ENCODE data around the gene GTF2H1.

Gene GTF2H1

DNA sequence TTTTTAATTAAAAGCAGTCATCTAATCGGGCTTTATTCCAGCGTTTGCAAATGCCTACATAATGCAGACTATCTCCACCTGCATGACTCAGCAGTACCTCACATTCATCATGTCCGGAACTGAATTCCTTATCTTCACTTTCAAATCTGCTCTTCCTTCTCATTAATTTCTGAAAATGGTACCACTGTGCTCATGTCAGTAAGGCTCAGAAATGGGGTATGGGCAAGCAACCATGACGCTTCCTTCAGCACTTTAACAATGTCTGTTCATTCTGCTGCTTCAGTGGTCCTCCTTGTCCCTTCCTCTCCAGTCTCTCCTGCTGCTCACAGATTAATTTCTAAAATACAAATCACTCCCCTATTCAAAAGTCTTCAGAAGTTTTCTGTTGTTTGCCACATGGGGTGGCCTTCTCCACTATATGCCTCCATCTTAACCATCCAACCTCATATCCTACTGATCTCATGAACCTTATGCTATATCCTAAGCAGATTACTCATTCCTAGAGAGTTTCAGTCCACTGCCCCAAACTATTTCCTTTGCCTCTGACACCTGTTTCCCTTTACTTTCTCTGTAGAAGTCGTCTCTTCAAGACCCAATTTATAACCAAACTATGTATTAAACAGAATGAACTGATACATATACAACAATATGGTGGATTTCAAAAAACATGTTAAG lies 7.0 kb downstream of the GTF2H1 start:
- Histone ChIP-seq H3K9ac (ENCODE audit: insufficient read length, low read depth) (no peak overlapping the region), H3K4me3 (ENCODE audit: insufficient read length, low read depth) (no peak overlapping the region), H3K36me3 (ENCODE audit: insufficient read depth, insufficient read length, low read length) (peaks cover 58% of the 10 kb centered on the region), H3K27me3 (ENCODE audit: insufficient read depth, insufficient read length) (no peaks in the 10 kb centered on the region), H3K9me3 (ENCODE audit: insufficient read depth, low read length) (no peaks in the 10 kb centered on the region), H3K4me1 (ENCODE audit: insufficient read depth, insufficient read length) (peaks cover 4% of the 10 kb centered on the region)
- TF ChIP-seq YY1 (IDR thresholded peaks at IDR 0.05; ENCODE audit: insufficient read depth, insufficient read length) (no peak), ZNF274 (IDR thresholded peaks at IDR 0.05; ENCODE audit: low read depth, low read length) (no peak), SUZ12 (IDR thresholded peaks at IDR 0.05; ENCODE audit: extremely low read depth, insufficient read depth, insufficient read length) (no peak)
- DNase-seq (ENCODE audit: low read depth, low spot score) = no peak

DNA sequence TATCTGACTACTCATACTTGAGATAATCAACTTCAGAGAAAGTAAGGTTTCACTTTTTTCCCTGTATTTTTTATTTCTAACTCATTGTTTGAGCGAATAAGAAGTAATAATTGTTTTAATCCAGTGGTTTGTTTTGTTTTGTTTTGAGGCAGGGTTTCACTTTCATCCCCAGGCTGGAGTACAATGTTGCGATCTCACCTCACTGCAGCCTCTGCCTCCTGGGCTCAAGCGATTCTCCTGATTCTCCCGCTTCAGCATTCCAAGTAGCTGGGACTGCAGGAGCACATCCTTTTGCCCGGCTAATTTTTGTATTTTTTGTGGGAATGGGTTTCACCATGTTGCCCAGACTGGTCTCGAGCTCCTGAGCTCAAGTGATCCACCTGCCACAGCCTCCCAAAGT lies 8.6 kb downstream of the GTF2H1 start:
- no peak for TF ChIP-seq YY1 (IDR thresholded peaks at IDR 0.05; ENCODE audit: insufficient read depth, insufficient read length)
- DNase-seq (ENCODE audit: low read depth, low spot score) = no peak
- Histone ChIP-seq H3K9me3 (ENCODE audit: insufficient read depth, low read length) (no peaks in the 10 kb centered on the region), H3K9ac (ENCODE audit: insufficient read length, low read depth) (no peak overlapping the region), H3K36me3 (ENCODE audit: insufficient read depth, insufficient read length, low read length) (peaks cover 58% of the 10 kb centered on the region), H3K27me3 (ENCODE audit: insufficient read depth, insufficient read length) (no peaks in the 10 kb centered on the region), H3K4me3 (ENCODE audit: insufficient read length, low read depth) (no peak overlapping the region), H3K4me1 (ENCODE audit: insufficient read depth, insufficient read length) (peaks cover 4% of the 10 kb centered on the region)

DNA sequence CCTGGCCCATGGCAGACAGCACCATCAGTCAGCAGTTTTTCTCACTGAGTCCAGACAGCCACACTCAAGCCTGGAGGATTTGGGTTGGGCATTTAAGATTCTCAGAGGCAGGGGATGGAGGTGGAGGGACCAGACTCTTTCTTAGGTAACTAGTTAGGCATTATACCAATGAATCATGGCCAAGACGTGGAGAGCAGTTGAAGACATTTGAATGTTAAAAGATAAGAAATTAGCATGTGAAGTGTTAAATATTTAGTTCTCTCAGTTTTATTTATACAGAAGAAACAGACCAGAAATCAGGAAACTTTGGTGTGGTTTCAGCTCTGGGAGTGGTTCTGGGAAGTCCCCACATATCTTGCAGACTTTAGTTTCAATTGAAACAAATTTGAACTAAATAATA lies 9.9 kb downstream of the GTF2H1 start:
- Histone ChIP-seq H3K9me3 (ENCODE audit: insufficient read depth, low read length) (no peaks in the 10 kb centered on the region), H3K4me3 (ENCODE audit: insufficient read length, low read depth) (no peak overlapping the region), H3K36me3 (ENCODE audit: insufficient read depth, insufficient read length, low read length) (peaks cover 58% of the 10 kb centered on the region), H3K4me1 (ENCODE audit: insufficient read depth, insufficient read length) (peaks cover 4% of the 10 kb centered on the region), H3K9ac (ENCODE audit: insufficient read length, low read depth) (no peak overlapping the region), H3K27me3 (ENCODE audit: insufficient read depth, insufficient read length) (no peaks in the 10 kb centered on the region)
- peak; percentile 30 for DNase-seq (ENCODE audit: low read depth, low spot score)
- no peak for TF ChIP-seq SUZ12 (IDR thresholded peaks at IDR 0.05; ENCODE audit: extremely low read depth, insufficient read depth, insufficient read length)
- no peak for TF ChIP-seq ZNF274 (IDR thresholded peaks at IDR 0.05; ENCODE audit: low read depth, low read length)
- no peak for TF ChIP-seq YY1 (IDR thresholded peaks at IDR 0.05; ENCODE audit: insufficient read depth, insufficient read length)

DNA sequence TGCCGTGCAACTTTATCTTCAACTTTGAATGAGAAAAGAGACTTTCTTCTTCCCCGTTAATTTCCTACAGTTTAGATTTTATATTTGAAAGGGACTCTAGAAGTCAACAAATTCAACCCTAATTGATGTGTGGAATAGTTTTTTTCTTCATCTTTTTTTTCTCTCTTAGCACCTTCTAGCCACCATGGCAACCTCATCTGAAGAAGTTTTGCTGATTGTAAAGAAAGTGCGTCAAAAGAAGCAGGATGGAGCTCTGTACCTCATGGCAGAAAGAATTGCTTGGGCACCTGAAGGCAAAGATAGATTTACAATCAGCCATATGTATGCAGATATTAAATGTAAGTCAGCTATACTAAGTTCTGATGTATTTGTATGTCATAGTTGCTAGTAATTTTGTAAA lies 10.5 kb downstream of the GTF2H1 start:
- Histone ChIP-seq H3K4me1 (ENCODE audit: insufficient read depth, insufficient read length) (peaks cover 4% of the 10 kb centered on the region), H3K4me3 (ENCODE audit: insufficient read length, low read depth) (no peak overlapping the region), H3K9me3 (ENCODE audit: insufficient read depth, low read length) (no peaks in the 10 kb centered on the region), H3K36me3 (ENCODE audit: insufficient read depth, insufficient read length, low read length) (peaks cover 58% of the 10 kb centered on the region), H3K9ac (ENCODE audit: insufficient read length, low read depth) (no peak overlapping the region), H3K27me3 (ENCODE audit: insufficient read depth, insufficient read length) (no peaks in the 10 kb centered on the region)
- no peak for DNase-seq (ENCODE audit: low read depth, low spot score)
- TF ChIP-seq ZNF274 (IDR thresholded peaks at IDR 0.05; ENCODE audit: low read depth, low read length) (no peak), YY1 (IDR thresholded peaks at IDR 0.05; ENCODE audit: insufficient read depth, insufficient read length) (no peak), SUZ12 (IDR thresholded peaks at IDR 0.05; ENCODE audit: extremely low read depth, insufficient read depth, insufficient read length) (no peak)

DNA sequence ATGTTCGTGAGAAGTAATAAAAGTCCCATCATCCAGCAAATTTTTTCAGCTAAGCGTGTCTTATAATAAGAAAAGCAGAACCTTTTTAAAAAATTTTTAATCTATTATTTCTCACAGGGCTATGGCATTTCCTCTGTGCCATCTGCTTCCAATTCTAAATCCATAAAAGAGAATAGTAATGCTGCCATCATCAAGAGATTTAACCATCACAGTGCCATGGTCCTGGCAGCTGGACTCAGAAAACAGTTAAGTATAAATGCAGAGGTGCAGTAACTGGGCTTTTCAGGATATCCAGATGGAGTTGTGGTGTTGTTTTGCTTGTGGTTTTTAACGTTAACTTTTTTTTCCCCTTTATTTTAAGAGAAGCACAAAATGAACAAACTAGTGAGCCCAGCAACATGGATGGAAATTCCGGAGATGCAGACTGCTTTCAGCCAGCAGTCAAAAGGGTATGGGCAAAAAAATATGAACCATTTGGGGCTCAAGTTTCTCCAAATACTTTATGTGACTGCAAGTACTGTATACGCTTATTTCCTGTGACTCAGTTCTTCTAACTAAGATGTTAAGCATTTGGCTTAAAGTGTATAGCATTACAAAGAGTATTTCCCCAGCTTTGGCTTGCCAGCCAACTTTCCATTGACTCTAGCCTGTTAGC lies 25.2 kb downstream of the GTF2H1 start:
- H3K9me3 ChIP-seq (ENCODE audit: insufficient read depth, low read length) = no peaks in the 10 kb centered on the region
- no peaks in the 10 kb centered on the region for H3K27me3 ChIP-seq (ENCODE audit: insufficient read depth, insufficient read length)
- no peaks in the 10 kb centered on the region for H3K4me1 ChIP-seq (ENCODE audit: insufficient read depth, insufficient read length)
- peaks cover 50% of the 10 kb centered on the region for H3K36me3 ChIP-seq (ENCODE audit: insufficient read depth, insufficient read length, low read length)
- no peak for TF ChIP-seq YY1 (IDR thresholded peaks at IDR 0.05; ENCODE audit: insufficient read depth, insufficient read length)
- no peak for TF ChIP-seq ZNF274 (IDR thresholded peaks at IDR 0.05; ENCODE audit: low read depth, low read length)
- TF ChIP-seq SUZ12 (IDR thresholded peaks at IDR 0.05; ENCODE audit: extremely low read depth, insufficient read depth, insufficient read length) = no peak
- DNase-seq (ENCODE audit: low read depth, low spot score) = no peak
- H3K4me3 ChIP-seq (ENCODE audit: insufficient read length, low read depth) = no peak overlapping the region
- H3K9ac ChIP-seq (ENCODE audit: insufficient read length, low read depth) = no peak overlapping the region

DNA sequence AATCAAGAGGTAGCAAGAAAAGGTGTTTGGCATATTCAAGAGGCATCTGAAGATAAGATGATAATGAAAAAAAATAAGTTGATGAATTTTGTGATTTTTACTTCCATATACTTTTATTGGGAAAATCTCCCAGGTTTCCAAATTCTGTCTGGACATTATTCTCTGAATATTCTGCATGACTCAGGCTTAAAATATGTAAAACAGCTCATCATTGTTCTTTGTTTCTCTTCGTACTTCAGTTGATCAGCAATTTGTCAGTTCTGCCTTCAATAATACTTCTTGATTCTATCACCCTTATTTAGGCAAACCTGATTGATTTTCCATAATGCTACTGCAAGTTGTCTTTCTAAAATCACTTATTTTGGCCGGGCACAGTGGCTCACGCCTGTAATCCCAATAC lies 30.2 kb downstream of the GTF2H1 start:
- H3K4me3 ChIP-seq (ENCODE audit: insufficient read length, low read depth) = no peak overlapping the region
- no peak for DNase-seq (ENCODE audit: low read depth, low spot score)
- peaks cover 54% of the 10 kb centered on the region for H3K36me3 ChIP-seq (ENCODE audit: insufficient read depth, insufficient read length, low read length)
- TF ChIP-seq SUZ12 (IDR thresholded peaks at IDR 0.05; ENCODE audit: extremely low read depth, insufficient read depth, insufficient read length) (no peak), ZNF274 (IDR thresholded peaks at IDR 0.05; ENCODE audit: low read depth, low read length) (no peak), YY1 (IDR thresholded peaks at IDR 0.05; ENCODE audit: insufficient read depth, insufficient read length) (no peak)
- H3K9ac ChIP-seq (ENCODE audit: insufficient read length, low read depth) = no peak overlapping the region
- no peaks in the 10 kb centered on the region for H3K27me3 ChIP-seq (ENCODE audit: insufficient read depth, insufficient read length)
- no peaks in the 10 kb centered on the region for H3K4me1 ChIP-seq (ENCODE audit: insufficient read depth, insufficient read length)
- H3K9me3 ChIP-seq (ENCODE audit: insufficient read depth, low read length) = no peaks in the 10 kb centered on the region

DNA sequence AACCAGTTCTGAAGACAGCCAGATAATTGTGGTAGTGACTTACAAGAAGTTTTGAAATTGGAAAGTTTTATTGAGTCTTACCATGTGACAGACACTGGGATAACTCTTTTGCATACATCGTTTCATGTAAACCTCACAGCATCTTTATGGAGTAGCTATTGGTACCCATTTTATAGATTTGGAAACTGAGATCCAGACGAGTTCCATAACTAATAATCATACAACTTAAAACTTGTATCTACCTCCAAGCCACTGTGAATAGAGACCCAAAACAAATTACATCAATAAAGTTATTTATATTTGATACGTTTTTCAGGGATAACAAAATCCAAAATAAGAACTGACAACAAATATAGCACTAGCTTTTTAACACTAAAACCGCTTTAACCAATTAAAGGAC lies 36.3 kb downstream of the GTF2H1 start:
- Histone ChIP-seq H3K4me3 (ENCODE audit: insufficient read length, low read depth) (no peak overlapping the region), H3K9ac (ENCODE audit: insufficient read length, low read depth) (no peak overlapping the region), H3K4me1 (ENCODE audit: insufficient read depth, insufficient read length) (no peaks in the 10 kb centered on the region), H3K9me3 (ENCODE audit: insufficient read depth, low read length) (no peaks in the 10 kb centered on the region), H3K27me3 (ENCODE audit: insufficient read depth, insufficient read length) (no peaks in the 10 kb centered on the region), H3K36me3 (ENCODE audit: insufficient read depth, insufficient read length, low read length) (peaks cover 64% of the 10 kb centered on the region)
- TF ChIP-seq YY1 (IDR thresholded peaks at IDR 0.05; ENCODE audit: insufficient read depth, insufficient read length) (no peak), ZNF274 (IDR thresholded peaks at IDR 0.05; ENCODE audit: low read depth, low read length) (no peak), SUZ12 (IDR thresholded peaks at IDR 0.05; ENCODE audit: extremely low read depth, insufficient read depth, insufficient read length) (no peak)
- DNase-seq (ENCODE audit: low read depth, low spot score) = no peak

All from NT2/D1 (cell line).